GM19043 (cell line): ENCODE measurements around the gene HOXD11.

Experiments used
- ATAC-seq: cut with Tn5 transposase; IDR thresholded peaks from one replicate; pipeline ENCODE4 v1.9.1; 2021; ENCODE audit warnings: low read depth; ENCODE audit not compliant: unreplicated experiment

HOXD11 gene

DNA sequence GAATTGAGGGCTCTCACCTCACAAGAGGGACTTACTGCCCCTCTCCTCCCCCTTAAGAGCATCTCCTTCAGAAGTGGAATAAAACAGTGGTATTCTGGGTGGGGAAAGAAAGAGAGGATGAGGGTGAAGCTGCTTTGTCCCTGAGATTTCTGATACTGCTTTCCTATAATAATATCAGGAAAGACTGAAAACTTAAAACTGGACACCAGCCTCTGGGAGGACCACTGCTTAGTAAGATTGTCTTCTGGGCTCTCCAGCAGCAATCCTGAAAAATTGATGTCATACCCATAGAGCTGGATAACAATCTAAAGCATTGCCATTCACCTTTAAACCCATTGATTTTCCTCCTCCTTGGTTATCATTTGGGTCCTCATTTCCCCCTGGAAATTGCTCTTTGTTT lies 39.6 kb downstream of the HOXD11 start:
- no peak for ATAC-seq

DNA sequence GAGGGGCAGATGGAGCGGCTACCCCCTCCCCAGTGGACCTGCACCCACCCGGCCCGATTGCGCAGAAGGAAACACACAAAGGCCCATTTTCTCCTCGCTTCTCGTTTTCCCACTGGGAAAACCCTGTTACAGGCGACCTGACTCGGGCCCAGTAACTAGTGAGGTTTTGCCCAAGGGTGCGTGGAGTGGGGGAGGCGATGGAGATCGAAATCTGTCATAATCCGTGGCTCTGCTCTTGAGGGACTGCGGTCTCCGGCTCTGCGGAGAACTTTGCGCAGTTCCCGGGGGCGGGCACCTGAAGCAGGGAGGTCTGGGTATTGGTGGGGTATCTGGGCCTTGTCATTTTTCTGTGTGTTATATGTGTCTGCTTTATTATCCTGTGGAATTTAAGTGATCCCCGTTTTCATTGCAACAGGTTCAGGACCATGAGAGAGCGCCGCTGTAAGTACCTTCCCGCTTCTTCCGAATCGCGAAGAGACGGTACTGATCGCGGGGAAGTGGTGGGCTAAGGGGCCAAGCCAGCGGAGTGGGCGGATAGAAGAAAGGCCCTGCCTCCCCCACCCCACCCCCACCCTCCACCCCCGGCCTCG lies 40.2 kb downstream of the HOXD11 start:
- ATAC-seq: no peak

- ATAC-seq: no peak
These were observed 40.9 kb downstream of the HOXD11 start for GRCh38 chr2:176147800-176148496.

GRCh38 chr2:176148751-176149421 lies 41.8 kb downstream of the HOXD11 start:
- ATAC-seq: no peak

DNA sequence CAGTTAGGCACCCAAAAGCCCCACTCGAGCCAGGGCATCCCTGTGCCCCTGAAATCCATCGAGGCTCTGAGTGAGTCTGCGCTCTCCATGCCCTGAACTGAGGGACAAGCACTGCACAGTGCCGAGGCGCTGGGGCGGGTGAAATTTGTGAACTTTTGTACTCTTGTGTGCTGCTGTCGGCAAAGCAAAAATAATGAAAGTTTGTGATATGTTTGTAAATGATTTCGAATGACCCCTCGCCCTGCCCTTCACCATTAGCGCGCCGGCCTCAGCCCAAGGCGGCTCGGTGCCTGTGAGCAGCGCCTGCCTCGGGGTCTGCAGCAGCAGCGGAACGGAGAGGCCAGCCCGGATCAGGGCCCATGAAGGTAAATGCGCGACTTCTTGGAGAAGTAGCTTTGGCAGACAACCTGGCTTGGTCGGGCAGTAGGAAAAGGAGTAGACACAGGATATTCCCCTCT lies 42.4 kb downstream of the HOXD11 start:
- no peak for ATAC-seq

DNA sequence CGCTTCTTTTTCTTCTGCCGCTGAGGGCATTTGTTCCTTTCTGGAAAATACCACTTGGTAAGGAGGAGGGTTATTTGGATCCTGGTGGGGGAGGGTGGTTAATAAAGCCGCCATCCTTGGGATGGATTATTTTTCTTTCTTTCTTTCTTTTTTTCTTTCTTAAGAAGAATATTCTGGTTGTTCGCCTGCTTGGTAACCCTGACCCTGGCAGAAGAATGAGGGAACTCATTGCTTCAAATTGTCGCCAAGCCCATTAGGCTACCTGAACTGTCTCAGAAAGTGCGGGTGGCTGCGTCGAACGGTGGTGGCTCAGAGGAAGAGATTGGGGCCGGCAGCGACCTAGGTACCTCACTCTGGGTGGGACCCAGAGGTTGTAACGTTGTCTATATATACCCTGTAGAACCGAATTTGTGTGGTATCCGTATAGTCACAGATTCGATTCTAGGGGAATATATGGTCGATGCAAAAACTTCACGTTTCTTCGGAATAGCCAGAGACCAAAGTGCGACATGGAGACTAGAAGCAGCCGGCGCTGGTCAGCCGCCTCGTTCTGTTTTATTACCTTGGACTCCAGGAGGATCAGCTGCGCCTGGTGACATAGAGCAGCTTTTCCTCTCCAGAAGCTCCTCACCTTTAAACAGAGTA lies 43.0 kb downstream of the HOXD11 start:
- no peak for ATAC-seq

- ATAC-seq: no peak
These were observed 43.7 kb downstream of the HOXD11 start for GRCh38 chr2:176150584-176151441.

- no peak for ATAC-seq
These were observed 44.6 kb downstream of the HOXD11 start, which contains the start of gene HOXD4 for GRCh38 chr2:176151442-176152287. TSS of gene HOXD4 (plus strand) at chr2:176151550. CDS start at chr2:176151634, 84 bp downstream.

- ATAC-seq: no peak
These were observed 45.5 kb downstream of the HOXD11 start for GRCh38 chr2:176152350-176153181.

DNA sequence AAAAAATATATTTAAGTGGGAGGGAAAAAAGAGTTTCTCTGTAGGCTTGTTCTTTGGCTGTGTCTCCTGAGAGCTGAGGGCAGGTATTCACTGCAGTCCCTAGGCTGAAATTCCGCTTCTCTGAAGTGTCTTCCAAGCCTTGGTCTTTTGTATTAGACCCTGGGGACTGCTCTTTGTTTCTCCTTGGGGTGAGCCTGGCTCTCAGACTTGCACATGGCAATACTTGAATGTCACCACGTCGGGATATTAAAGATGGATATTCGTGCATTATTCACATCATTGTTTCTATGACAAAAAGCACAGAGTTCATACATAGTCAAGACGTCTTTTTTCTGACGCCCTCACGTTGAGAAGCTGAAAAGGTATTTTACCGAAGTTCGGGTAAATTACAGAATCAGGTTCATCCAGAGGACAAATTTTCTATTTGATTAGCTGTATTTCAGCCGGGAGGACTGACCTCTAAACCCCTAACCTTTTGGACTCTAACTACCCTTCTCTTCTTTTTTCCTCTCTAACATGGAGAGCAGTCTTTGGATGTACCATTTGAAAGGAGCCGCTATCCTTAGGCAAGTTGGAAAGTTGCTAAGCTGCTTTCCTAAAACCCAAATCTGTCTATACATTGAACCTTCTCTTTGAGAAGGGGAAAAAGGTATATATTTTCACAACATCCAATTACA lies 47.6 kb downstream of the HOXD11 start:
- no peak for ATAC-seq

- no peak for ATAC-seq
These were observed 48.4 kb downstream of the HOXD11 start for GRCh38 chr2:176155356-176156044.

- ATAC-seq: no peak
These were observed 49.3 kb downstream of the HOXD11 start for GRCh38 chr2:176156301-176156806.

DNA sequence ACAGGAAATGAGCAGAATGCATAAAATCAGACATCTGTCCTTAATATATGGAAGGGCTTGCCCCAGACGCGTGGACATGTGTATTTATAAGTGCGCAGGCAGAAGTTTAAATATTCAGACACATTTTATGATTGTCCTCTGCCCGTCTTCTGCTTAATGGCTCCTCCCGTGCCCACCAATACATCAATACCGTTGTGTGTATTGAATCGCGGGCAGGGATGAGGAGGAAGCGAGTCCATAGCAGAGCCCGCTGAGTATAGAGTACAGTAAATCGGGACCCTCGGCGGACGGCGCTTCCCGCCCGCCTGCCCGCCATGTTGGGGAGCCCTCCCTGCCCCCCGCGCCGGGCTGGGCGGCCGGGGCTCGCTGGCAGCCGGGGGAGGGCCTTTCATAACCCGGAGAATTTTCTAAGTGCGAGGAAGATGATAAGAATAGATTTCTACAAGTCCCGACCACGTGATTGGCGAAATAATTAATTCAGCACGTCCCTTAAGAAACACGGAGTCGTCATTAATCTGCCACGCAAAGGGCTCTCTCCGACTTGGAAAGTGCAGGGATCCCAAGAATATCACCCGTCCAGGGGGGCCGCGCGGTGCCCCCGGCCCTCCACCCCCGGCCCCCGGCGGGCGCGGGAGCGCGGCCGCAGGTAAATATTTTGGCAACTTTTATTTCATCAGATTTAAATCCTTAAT lies 49.9 kb downstream of the HOXD11 start, which contains the start of gene HOXD3:
Gene HOXD3 (plus strand): TSS at position 501 of the 692 bp plus-strand sequence. CDS start 11,808 bp downstream, outside the sequence.
- ATAC-seq: no peak

GRCh38 chr2:176157499-176158185 lies 50.6 kb downstream of the HOXD11 start:
- ATAC-seq: no peak

GRCh38 chr2:176158186-176158591 lies 51.1 kb downstream of the HOXD11 start:
- ATAC-seq: no peak
